ENCODE measurements around the gene HTT-AS. TPM values are rescaled to one million over a fixed set of nuclear protein-coding genes. Genes with fewer than 3 reads are reported as not detected.
A peak's percentile ranks its signal among the peaks of the same experiment; 100 is the strongest.

The HTT-AS gene
- total RNA-seq, 1 donor from 2014 or later: not detected

- intact Hi-C loops (cut with DNase I): no loop called here
- peak; percentile 76 for ATAC-seq
- H3K36me3 ChIP-seq: no peaks in the 10 kb centered on the region
- H3K27me3 ChIP-seq (ENCODE audit: low read depth): no peaks in the 10 kb centered on the region
- peak; percentile 76 for DNase-seq
- no peak overlapping the region for H3K27ac ChIP-seq
- TF ChIP-seq, protein P1, sequence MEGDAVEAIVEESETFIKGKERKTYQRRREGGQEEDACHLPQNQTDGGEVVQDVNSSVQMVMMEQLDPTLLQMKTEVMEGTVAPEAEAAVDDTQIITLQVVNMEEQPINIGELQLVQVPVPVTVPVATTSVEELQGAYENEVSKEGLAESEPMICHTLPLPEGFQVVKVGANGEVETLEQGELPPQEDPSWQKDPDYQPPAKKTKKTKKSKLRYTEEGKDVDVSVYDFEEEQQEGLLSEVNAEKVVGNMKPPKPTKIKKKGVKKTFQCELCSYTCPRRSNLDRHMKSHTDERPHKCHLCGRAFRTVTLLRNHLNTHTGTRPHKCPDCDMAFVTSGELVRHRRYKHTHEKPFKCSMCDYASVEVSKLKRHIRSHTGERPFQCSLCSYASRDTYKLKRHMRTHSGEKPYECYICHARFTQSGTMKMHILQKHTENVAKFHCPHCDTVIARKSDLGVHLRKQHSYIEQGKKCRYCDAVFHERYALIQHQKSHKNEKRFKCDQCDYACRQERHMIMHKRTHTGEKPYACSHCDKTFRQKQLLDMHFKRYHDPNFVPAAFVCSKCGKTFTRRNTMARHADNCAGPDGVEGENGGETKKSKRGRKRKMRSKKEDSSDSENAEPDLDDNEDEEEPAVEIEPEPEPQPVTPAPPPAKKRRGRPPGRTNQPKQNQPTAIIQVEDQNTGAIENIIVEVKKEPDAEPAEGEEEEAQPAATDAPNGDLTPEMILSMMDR (IDR thresholded peaks at IDR 0.05): peak; percentile 73
- peaks cover 20% of the 10 kb centered on the region for H3K4me1 ChIP-seq
- peak overlapping the region; percentile 40 for H3K4me3 ChIP-seq
- no peaks in the 10 kb centered on the region for H3K9me3 ChIP-seq
Observed at GRCh38 chr4:3047464-3048286, 26.7 kb downstream of the HTT-AS start.

GRCh38 chr4:3046623-3047022 is 27.7 kb downstream of the HTT-AS start:
- Histone ChIP-seq H3K4me3 (no peak overlapping the region), H3K27ac (no peak overlapping the region), H3K36me3 (no peaks in the 10 kb centered on the region), H3K27me3 (ENCODE audit: low read depth) (no peaks in the 10 kb centered on the region), H3K4me1 (peaks cover 28% of the 10 kb centered on the region), H3K9me3 (no peaks in the 10 kb centered on the region)
- ATAC-seq (no peak), DNase-seq (no peak)
- TF ChIP-seq, protein P1 (IDR thresholded peaks at IDR 0.05): no peak
- intact Hi-C loops (cut with DNase I): no loop called here

DNA sequence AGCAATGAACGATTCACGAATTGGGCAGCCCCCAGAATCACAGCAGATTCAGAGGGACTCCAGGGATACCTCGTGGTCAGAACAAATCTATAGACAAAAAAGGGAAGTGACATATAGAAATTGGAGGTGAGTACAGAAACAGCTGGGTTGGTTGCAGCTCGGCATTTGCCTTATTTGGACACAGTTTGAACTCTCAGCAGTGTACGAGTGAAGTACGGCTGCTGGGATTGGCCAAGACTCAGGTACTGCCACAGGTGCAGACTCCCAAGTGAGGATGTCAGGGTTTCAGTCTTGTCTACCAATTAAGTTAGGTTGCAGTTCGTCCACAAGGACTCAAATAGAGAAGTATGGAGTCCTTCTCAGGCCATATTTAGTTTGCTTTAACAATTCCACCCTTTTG is 28.2 kb downstream of the HTT-AS start:
- Histone ChIP-seq H3K9me3 (no peaks in the 10 kb centered on the region), H3K36me3 (no peaks in the 10 kb centered on the region), H3K27me3 (ENCODE audit: low read depth) (no peaks in the 10 kb centered on the region), H3K27ac (no peak overlapping the region), H3K4me1 (peaks cover 32% of the 10 kb centered on the region), H3K4me3 (no peak overlapping the region)
- DNase-seq (no peak), ATAC-seq (no peak)
- intact Hi-C loops (cut with DNase I): no loop called here
- TF ChIP-seq, protein P1 (IDR thresholded peaks at IDR 0.05): no peak

GRCh38 chr4:3044870-3045819 is 29.2 kb downstream of the HTT-AS start:
- Histone ChIP-seq H3K27me3 (ENCODE audit: low read depth) (no peaks in the 10 kb centered on the region), H3K4me3 (no peak overlapping the region), H3K9me3 (no peaks in the 10 kb centered on the region), H3K27ac (no peak overlapping the region), H3K4me1 (peaks cover 40% of the 10 kb centered on the region), H3K36me3 (no peaks in the 10 kb centered on the region)
- intact Hi-C loops (cut with DNase I): no loop called here
- DNase-seq (peak; percentile 88), ATAC-seq (peak; percentile 44 to 73)
- TF ChIP-seq, protein P1 (IDR thresholded peaks at IDR 0.05): peak; percentile 14

DNA sequence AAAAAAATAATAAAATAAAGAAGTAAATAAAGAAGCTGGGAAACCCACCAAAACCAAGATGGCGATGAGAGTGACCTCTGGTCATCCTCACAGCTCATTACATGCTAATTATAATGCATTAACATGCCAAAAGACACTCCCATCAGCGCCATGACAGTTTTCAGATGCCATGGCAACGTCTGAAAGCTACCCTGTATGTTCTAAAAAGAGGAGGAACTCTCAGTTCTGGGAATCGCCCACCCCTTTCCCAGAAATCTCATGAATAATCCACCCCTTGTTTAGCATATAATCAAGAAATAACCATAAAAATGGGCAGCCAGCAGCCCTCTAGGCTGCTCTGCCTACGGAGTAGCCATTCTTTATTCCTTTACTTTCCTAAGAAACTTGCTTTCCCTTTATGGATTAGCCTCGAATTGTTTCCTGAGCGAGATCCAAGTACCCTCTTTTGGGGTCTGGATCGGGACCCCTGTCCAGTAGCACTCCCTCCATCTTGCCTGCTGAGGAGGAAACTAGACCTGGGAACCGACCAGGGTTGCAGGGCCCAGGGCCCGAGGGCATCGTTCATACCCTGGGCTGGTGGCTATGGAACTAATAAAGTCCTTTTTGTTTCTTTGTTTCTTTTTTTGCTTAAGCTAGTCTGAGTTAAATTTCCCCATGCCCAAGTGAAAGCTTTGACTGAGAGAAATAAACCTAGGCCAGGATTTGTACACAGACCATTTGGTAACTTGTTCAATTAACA is 30.9 kb downstream of the HTT-AS start:
- Histone ChIP-seq H3K27me3 (ENCODE audit: low read depth) (no peaks in the 10 kb centered on the region), H3K4me3 (no peak overlapping the region), H3K9me3 (no peaks in the 10 kb centered on the region), H3K4me1 (peaks cover 41% of the 10 kb centered on the region), H3K36me3 (no peaks in the 10 kb centered on the region), H3K27ac (no peak overlapping the region)
- TF ChIP-seq, protein P1 (IDR thresholded peaks at IDR 0.05): no peak
- intact Hi-C loops (cut with DNase I): no loop called here
- no peak for ATAC-seq
- DNase-seq: no peak

Data from lower lobe of right lung (tissue), 2 donors.